ENCODE results near the gene CHST15.

DNA sequence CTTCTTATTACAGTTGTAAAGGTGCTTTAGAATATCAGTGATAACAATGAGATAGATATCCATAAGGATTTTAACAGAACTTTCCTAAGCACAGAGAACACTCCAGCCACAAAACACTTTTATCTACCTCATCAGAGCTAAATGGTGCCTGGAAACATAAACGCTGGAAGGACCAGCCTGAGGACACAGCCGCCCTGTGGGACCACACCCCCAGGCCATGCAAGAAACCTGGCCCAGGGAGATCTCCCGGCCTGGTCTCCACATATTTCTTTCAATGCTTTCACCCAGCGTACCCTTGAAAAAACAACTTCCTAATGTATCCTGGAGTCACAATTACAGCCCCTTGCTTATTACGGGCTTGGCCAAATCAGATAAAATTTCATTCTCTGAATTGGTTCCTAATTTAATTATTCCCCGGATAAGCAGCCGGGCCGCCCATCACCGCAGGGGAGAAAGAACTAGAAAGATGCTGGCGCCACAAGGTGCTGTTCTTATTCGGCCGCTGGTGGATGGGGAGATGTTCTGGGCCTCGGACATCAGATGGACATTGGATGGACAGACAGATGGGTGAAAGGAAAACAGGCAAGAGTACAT is 11.8 kb downstream of the CHST15 start:
- no peak for TF ChIP-seq POLR2A (IDR thresholded peaks at IDR 0.05)
- TF ChIP-seq, protein P1, sequence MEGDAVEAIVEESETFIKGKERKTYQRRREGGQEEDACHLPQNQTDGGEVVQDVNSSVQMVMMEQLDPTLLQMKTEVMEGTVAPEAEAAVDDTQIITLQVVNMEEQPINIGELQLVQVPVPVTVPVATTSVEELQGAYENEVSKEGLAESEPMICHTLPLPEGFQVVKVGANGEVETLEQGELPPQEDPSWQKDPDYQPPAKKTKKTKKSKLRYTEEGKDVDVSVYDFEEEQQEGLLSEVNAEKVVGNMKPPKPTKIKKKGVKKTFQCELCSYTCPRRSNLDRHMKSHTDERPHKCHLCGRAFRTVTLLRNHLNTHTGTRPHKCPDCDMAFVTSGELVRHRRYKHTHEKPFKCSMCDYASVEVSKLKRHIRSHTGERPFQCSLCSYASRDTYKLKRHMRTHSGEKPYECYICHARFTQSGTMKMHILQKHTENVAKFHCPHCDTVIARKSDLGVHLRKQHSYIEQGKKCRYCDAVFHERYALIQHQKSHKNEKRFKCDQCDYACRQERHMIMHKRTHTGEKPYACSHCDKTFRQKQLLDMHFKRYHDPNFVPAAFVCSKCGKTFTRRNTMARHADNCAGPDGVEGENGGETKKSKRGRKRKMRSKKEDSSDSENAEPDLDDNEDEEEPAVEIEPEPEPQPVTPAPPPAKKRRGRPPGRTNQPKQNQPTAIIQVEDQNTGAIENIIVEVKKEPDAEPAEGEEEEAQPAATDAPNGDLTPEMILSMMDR (IDR thresholded peaks at IDR 0.05): no peak
